Measurements from ENCODE around the gene PDZD2. TPM values are rescaled to one million over a fixed set of nuclear protein-coding genes. Genes with fewer than 3 reads are reported as not detected.
A peak's percentile ranks its signal among the peaks of the same experiment; 100 is the strongest.
"Not testable (repeated sequence)": the region's sequence is repeated elsewhere in the genome, so short reads cannot be mapped to it uniquely, and the experiment has no call there.

PDZD2 gene
- total RNA-seq, 4 donors from 2014 or later = 107 to 195 (median 123) TPM

DNA sequence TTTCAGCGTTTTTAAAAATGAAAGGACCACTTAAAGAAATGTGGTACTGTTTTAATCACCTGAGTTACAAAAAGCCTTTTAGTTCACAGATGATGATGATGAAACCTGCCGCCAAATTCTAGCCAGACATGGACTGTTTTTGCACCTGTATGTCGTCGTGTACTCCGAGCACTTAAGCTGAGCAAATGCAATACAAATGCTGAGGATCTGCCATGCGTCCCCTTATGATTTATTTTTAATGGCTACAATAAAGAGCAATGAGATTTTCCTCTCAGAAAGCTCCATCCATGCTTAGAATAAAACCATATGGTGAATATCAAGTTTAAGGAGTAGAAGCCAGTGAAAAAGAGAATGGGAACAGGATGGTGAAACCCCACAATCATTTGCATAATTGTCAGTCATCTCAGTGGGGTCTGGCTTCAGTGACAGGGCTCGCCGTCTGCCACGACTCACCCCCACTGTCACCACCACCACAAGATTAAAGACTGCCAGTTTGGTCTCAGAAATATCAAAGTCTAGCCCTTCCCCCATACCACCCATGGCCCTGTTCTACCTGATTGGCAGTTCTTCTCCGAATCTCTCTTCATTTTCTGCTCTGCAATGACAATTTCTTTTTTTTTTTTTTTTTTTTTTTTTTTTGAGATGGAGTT lies 375.3 kb downstream of the PDZD2 start:
- WGBS = 79% methylated on average over 10 of the region's 10 CpGs
- Histone ChIP-seq H3K27me3 (no peaks in the 10 kb centered on the region), H3K9me3 (no peaks in the 10 kb centered on the region), H3K4me3 (no peak overlapping the region), H3K4me1 (peaks cover 24% of the 10 kb centered on the region), H3K27ac (no peak overlapping the region), H3K36me3 (peaks cover 5% of the 10 kb centered on the region)
- DNase-seq (ENCODE audit: low spot score in 2 of 2) = no peak
- no peak for TF ChIP-seq EP300 (IDR thresholded peaks at IDR 0.05)
- no peak for TF ChIP-seq POLR2AphosphoS5 (IDR thresholded peaks at IDR 0.05)
- TF ChIP-seq, protein P1, sequence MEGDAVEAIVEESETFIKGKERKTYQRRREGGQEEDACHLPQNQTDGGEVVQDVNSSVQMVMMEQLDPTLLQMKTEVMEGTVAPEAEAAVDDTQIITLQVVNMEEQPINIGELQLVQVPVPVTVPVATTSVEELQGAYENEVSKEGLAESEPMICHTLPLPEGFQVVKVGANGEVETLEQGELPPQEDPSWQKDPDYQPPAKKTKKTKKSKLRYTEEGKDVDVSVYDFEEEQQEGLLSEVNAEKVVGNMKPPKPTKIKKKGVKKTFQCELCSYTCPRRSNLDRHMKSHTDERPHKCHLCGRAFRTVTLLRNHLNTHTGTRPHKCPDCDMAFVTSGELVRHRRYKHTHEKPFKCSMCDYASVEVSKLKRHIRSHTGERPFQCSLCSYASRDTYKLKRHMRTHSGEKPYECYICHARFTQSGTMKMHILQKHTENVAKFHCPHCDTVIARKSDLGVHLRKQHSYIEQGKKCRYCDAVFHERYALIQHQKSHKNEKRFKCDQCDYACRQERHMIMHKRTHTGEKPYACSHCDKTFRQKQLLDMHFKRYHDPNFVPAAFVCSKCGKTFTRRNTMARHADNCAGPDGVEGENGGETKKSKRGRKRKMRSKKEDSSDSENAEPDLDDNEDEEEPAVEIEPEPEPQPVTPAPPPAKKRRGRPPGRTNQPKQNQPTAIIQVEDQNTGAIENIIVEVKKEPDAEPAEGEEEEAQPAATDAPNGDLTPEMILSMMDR (IDR thresholded peaks at IDR 0.05) = no peak
- no peak for TF ChIP-seq POLR2A (IDR thresholded peaks at IDR 0.05)

DNA sequence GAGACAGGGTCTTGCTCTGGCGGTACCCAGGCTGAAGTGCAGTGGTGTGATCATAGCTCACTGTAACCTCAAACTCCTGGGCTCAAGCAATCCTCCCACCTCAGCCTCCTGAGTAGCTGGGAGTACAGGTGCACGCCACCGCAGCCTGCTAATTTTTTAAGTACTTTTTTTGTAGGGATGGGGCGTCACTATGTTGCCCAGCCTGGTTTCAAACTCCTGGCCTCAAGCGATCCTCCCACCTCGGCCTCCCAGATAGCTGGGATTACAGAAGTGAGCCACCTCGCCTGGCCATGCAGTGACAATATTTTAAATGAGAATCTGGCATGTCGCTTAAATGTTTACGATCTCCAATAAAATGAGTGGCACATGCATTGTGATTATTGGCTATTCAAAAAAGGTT lies 376.3 kb downstream of the PDZD2 start:
- not testable (repeated sequence) for H3K27me3 ChIP-seq; H3K9me3 ChIP-seq; DNase-seq (ENCODE audit: low spot score in 2 of 2); H3K27ac ChIP-seq; H3K36me3 ChIP-seq; H3K4me3 ChIP-seq
- peaks cover 26% of the 10 kb centered on the region for H3K4me1 ChIP-seq
- 96% methylated on average over 9 of the region's 9 CpGs for WGBS

DNA sequence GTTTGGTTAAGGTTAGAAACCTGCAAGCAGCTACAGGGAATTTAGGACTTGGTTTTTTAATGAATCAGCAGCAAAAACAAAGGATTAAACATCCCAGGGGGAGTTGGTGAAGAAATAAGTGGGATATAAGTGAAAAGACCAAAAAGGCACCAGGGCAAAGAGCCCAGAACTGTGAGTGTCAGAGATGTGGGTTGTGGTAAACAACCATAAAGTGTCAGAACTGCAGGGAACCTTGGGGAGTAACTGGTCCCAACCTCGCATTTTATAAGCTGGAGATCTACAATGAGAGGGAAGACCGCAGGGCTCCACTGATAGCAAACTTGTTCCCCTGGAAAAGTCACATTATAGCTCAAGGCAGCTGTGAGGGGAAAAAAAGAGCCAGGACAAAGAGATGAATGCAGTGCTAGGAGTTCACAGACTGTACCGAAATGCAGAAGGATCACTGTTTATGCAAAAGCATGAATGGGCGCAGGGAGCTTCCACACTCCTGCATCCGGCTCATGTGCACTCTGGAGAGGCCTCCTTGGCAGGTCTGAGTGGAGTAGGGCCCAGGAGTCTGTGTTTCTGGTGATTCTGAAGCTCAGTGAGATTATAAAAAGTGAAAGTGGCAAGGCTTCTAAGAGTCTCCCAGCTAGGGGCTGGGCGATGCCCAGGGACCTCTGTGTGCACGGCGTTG lies 378.9 kb downstream of the PDZD2 start:
- WGBS = 46% methylated on average over 8 of the region's 8 CpGs
- H3K27ac ChIP-seq = peak overlapping the region; percentile 49
- H3K27me3 ChIP-seq = no peaks in the 10 kb centered on the region
- H3K9me3 ChIP-seq = no peaks in the 10 kb centered on the region
- TF ChIP-seq EP300 (IDR thresholded peaks at IDR 0.05) = no peak
- TF ChIP-seq, protein P1 (IDR thresholded peaks at IDR 0.05) = no peak
- TF ChIP-seq POLR2A (IDR thresholded peaks at IDR 0.05) = no peak
- TF ChIP-seq POLR2AphosphoS5 (IDR thresholded peaks at IDR 0.05) = no peak
- H3K4me3 ChIP-seq = no peak overlapping the region
- no peaks in the 10 kb centered on the region for H3K36me3 ChIP-seq
- peaks cover 26% of the 10 kb centered on the region for H3K4me1 ChIP-seq
- DNase-seq (ENCODE audit: low spot score in 2 of 2) = no peak

DNA sequence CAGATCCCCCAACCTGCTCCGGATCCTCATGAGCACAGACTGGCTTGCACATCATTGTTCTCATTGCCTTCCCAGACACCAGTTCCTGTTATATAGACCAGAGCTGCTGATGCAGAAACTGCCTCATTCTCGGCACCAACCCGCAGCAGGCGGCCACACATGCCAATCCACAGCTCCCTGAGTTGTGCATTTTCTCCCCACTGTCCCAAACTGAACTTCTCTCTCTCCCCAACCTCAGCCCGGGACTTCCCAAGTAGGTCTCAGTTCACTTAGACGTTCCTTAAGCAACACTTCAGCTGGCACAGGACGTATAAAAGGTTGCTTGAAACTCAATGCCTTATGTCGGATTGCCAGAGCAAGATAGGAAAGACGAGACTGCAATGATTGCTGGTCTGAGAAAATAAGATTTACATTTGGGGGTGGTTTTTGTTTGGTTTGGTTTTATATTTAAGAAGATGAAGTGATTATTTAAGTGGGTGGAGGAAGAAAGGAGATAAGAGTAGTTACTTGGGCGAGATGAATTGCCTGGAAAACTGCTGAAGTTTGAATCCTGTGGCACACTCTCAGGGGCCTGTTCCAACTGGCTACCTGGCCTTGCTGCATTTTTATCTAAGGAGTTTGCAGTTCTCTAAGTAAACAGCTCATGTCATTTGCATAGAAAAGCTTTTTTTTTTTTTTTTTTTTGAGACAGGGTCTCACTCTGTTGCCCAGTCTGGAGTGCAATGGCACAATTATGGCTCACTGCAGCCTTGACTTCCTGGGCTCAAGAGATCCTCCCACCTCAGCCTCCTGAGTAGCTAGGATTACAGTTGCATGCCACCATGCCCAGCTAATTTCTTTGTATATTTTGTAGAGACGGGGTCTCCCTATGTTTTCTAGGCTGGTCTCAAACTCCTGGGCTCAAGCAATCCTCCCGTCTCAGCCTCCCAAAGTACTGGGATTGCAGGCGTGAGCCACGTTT lies 379.8 kb downstream of the PDZD2 start:
- no peak for DNase-seq (ENCODE audit: low spot score in 2 of 2)
- no peaks in the 10 kb centered on the region for H3K36me3 ChIP-seq
- TF ChIP-seq EP300 (IDR thresholded peaks at IDR 0.05) (no peak), POLR2AphosphoS5 (IDR thresholded peaks at IDR 0.05) (no peak), POLR2A (IDR thresholded peaks at IDR 0.05) (no peak)
- TF ChIP-seq, protein P1 (IDR thresholded peaks at IDR 0.05) = no peak
- H3K9me3 ChIP-seq = no peaks in the 10 kb centered on the region
- H3K4me1 ChIP-seq = peaks cover 26% of the 10 kb centered on the region
- WGBS = 57% methylated on average over 14 of the region's 14 CpGs
- no peak overlapping the region for H3K4me3 ChIP-seq
- no peaks in the 10 kb centered on the region for H3K27me3 ChIP-seq
- peak overlapping the region; percentile 49 for H3K27ac ChIP-seq

DNA sequence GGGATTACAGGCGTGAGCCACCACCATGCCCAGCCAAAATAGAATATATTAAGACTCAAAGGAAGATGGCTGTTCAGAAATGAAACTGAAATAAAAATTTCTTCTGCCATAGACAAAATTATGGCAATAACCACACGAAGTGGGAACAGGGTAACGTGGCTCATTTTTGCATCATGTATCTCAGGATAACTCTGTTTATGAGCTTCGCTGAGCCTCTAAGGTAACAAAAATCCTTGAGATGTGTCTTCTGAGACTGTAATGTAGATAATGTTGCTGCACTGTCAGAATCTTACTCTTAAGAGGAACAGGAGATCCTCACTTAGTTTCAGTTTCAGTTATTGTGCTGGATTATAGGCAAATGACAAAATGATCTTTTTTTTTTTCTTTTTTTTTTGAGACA lies 381.3 kb downstream of the PDZD2 start:
- no peak overlapping the region for H3K4me3 ChIP-seq
- no peak overlapping the region for H3K27ac ChIP-seq
- no peak for DNase-seq (ENCODE audit: low spot score in 2 of 2)
- no peaks in the 10 kb centered on the region for H3K9me3 ChIP-seq
- 83% methylated on average over 4 of the region's 4 CpGs for WGBS
- no peaks in the 10 kb centered on the region for H3K27me3 ChIP-seq
- TF ChIP-seq, protein P1 (IDR thresholded peaks at IDR 0.05) = no peak
- TF ChIP-seq POLR2A (IDR thresholded peaks at IDR 0.05) (no peak), POLR2AphosphoS5 (IDR thresholded peaks at IDR 0.05) (no peak), EP300 (IDR thresholded peaks at IDR 0.05) (no peak)
- no peaks in the 10 kb centered on the region for H3K36me3 ChIP-seq
- peaks cover 26% of the 10 kb centered on the region for H3K4me1 ChIP-seq

All from suprapubic skin (tissue), 4 donors.